GM12878 (cell line): ENCODE data around the gene TNFRSF9. TPM values are rescaled to one million over a fixed set of nuclear protein-coding genes. Genes with fewer than 3 reads are reported as not detected.

ENCODE experiments used
- ATAC-seq: fragments of 200-7000 bp; cut with Tn5 transposase; 3 replicates; pipeline ENCODE4 v1.9.1; 2020; ENCODE audit warnings: mild to moderate bottlenecking, moderate library complexity
- BruUV-seq: library from RNA; stranded (reverse); fragments of 400-500 nt; replicated peaks from 2 replicates; lab custom pipeline; 2021; lab: Mats Ljungman, UMichigan
- CTCF ChIA-PET: fragments of 300-600 bp; sonication (Branson Sonifier 250); formaldehyde crosslinking; extraction: SDS; loops from one replicate; lab custom pipeline; 2021; ENCODE audit warnings: inconsistent platforms; lab: Yijun Ruan, JAX
- POLR2A ChIA-PET: fragments of 350-600 bp; formaldehyde crosslinking; extraction: SDS; loops from one replicate; lab custom pipeline; 2021; ENCODE audit warnings: inconsistent platforms; lab: Charles Lee
- RAD21 ChIA-PET: fragments of 300-600 bp; sonication (Branson Sonifier 250); formaldehyde crosslinking; loops from one replicate; lab custom pipeline; 2023; ENCODE audit warnings: antibody characterized with exemption; ENCODE audit not compliant: unreplicated experiment; lab: Charles Lee
- SMC1A ChIA-PET: fragments of 300-600 bp; sonication (Branson Sonifier 250); formaldehyde crosslinking; loops from one replicate; lab custom pipeline; 2023; ENCODE audit not compliant: unreplicated experiment, uncharacterized antibody; lab: Charles Lee
- DNase-seq: peaks from one replicate; pipeline ENCODE4 v3.0.0-alpha.2; 2011; ENCODE audit warnings: low read depth, low spot score
- FAIRE-seq: peaks from 3 replicates; lab custom pipeline; 2011; peaks lifted over from hg19 to GRCh38; lab: Jason Lieb, UNC
- H2AFZ ChIP-seq: 2 replicates; pipeline ENCODE4 v1.6.0; 2011; ENCODE audit warnings: low read depth, low read length, control low read depth; ENCODE audit not compliant: control insufficient read depth
- H3K27ac ChIP-seq: 2 replicates; pipeline ENCODE4 v1.5.1; 2011; ENCODE audit warnings: control low read depth; ENCODE audit not compliant: control insufficient read depth, insufficient read depth
- H3K27me3 ChIP-seq, 2 experiments: replicated peaks in 1 of 2; 2 replicates each; pipeline versions ENCODE4 v1.6.0 to v1.6.1; 2011; ENCODE audit warnings: low read length in 1 of 2; ENCODE audit not compliant: control insufficient read depth in 2 of 2, insufficient read depth in 2 of 2
- H3K36me3 ChIP-seq, 2 experiments: 2 replicates each; pipeline ENCODE4 v1.5.1; 2011; ENCODE audit warnings: low read length in 1 of 2; ENCODE audit not compliant: control insufficient read depth in 2 of 2, insufficient read depth in 2 of 2
- H3K4me1 ChIP-seq: 2 replicates; pipeline ENCODE4 v1.6.1; 2011; ENCODE audit warnings: mild to moderate bottlenecking, low read length, moderate library complexity, mixed read lengths; ENCODE audit not compliant: control insufficient read depth, insufficient read depth
- H3K4me2 ChIP-seq: 2 replicates; pipeline ENCODE4 v1.6.0; 2011; ENCODE audit warnings: control low read depth; ENCODE audit not compliant: control insufficient read depth, insufficient read depth
- H3K4me3 ChIP-seq: fragments of 200-600 bp; sonication (generic); 2 replicates; pipeline ENCODE4 v1.5.1; 2016
- H3K79me2 ChIP-seq: 2 replicates; pipeline ENCODE4 v1.6.0; 2011; ENCODE audit warnings: low read length; ENCODE audit not compliant: control insufficient read depth, insufficient read depth
- H3K9ac ChIP-seq: 2 replicates; pipeline ENCODE4 v1.8.0; 2011; ENCODE audit warnings: low read length, control low read depth, mixed read lengths; ENCODE audit not compliant: control insufficient read depth, insufficient read depth
- H3K9me3 ChIP-seq: replicated peaks from 3 replicates; pipeline ENCODE4 v1.5.1; 2011; ENCODE audit warnings: mild to moderate bottlenecking, low read length; ENCODE audit not compliant: control insufficient read depth, insufficient read depth
- H4K20me1 ChIP-seq: 2 replicates; pipeline ENCODE4 v1.6.0; 2011; ENCODE audit not compliant: control insufficient read depth, insufficient read depth
- WGBS: methylation state at CpG from one replicate; pipeline ENCODE4 v1.1.6; 2016; ENCODE audit warnings: low lambda C conversion rate; ENCODE audit not compliant: insufficient replicate concordance, insufficient coverage; ENCODE audit errors: missing lambda C conversion rate; 5-methylcytosine and 5-hydroxymethylcytosine counted together
- in situ Hi-C: fragments of 300-500 bp; cut with MboI; formaldehyde crosslinking; loops from 9 replicates; pipeline ENCODE4 v1.14.3; 2018; ENCODE audit warnings: mixed read lengths
- intact Hi-C: fragments of 100-400 bp; cut with micrococcal nuclease; formaldehyde crosslinking; loops from one replicate; pipeline ENCODE4 v1.14.2; 2022; ENCODE audit not compliant: unreplicated experiment
- polyA plus RNA-seq, 11 experiments: library from polyadenylated mRNA; depleted of rRNA in 4 of 11; unstranded in 6 of 11; stranded (reverse) in 5 of 11; fragments of >200 nt; fragmentation: Nextera tagmentation in 4 of 11; fragmentation: Illumina TruSeq in 1 of 11; extraction: Ambion mirVana in 4 of 11; extraction: Trizol in 1 of 11; gene quantifications; 1 replicate in 1 of 11; 2 replicates in 10 of 11; pipeline versions ENCODE4 v1.2.1 to v1.2.3, GENCODE V29; 2011 to 2016; ENCODE audit warnings: inconsistent platforms in 2 of 11, missing spikeins in 2 of 11, low read depth in 1 of 11
- total RNA-seq, 4 experiments: library from RNA; depleted of rRNA in 3 of 4; stranded (reverse); fragments of >200 nt in 3 of 4; fragmentation: Illumina TruSeq in 1 of 4; extraction: Trizol in 1 of 4; gene quantifications; 2 replicates each; pipeline versions ENCODE4 v1.2.1 to v1.2.3, GENCODE V29; 2013 to 2021
- TF ChIP-seq, protein P1 (sequence below): fragments of 150-350 bp; IDR thresholded peaks from 2 replicates; pipeline ENCODE4 v1.6.1; 2016; ENCODE audit warnings: low read depth, low read length

TNFRSF9 gene
- total and polyA plus RNA-seq, 10 of the 15 experiments (the other 5 are each of a cell fraction or from before 2014, with no cell fraction given): 2.0 to 25.6 (median 5.8) TPM

DNA sequence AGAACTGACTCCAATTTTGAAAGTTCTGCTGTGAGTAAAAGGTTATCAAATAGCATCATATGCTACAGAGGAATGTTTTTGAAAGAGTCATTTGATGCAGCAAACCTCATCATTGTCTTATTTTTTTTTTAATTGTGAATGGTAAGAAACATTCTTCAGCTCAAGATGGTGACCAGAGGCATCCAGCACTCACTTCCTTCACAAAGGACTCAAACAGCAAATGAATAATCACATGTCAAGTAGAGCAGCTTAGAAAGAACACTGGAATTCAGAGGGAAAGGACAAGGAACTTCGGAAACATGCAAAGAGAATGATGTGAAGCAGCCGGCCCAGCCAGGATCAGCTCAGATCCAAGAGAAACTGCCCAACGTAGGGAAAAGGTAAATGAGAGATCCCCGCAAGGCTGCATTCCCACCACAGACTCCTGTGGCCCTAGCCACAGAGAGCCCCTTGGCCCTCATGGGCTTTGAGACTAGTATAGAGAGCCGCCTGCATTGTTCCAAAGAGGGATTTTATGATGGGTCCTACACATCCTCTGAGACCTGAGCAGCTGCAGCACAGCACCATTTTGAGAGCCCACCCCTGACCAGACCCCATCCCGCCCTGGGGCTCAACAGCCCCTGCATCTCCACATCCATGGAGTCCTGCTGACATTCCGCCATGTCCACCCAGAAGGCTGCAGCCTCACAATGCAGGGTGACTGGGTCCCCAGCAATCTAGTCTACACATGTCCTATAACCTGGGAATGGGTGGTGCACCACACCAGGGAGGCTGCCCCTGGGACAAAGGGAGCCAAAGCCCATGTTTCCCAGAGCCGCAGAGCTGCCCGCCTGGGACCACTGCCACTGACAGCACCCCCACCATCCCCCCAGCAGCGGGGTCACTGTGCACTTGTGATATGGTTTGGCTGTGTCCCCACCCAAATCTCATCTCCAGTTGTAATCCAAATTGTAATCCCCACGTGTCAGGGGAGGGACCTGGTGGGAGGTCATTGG lies 66.5 kb downstream of the TNFRSF9 start:
- ATAC-seq: no peak
- intact Hi-C loops: no loop called here

More for the DNA sequence above, 66.5 kb downstream of the TNFRSF9 start:
- H3K9ac ChIP-seq: no peak overlapping the region
- H3K27me3 ChIP-seq: no peaks in the 10 kb centered on the region
- H3K36me3 ChIP-seq: no peaks in the 10 kb centered on the region
- TF ChIP-seq, protein P1, sequence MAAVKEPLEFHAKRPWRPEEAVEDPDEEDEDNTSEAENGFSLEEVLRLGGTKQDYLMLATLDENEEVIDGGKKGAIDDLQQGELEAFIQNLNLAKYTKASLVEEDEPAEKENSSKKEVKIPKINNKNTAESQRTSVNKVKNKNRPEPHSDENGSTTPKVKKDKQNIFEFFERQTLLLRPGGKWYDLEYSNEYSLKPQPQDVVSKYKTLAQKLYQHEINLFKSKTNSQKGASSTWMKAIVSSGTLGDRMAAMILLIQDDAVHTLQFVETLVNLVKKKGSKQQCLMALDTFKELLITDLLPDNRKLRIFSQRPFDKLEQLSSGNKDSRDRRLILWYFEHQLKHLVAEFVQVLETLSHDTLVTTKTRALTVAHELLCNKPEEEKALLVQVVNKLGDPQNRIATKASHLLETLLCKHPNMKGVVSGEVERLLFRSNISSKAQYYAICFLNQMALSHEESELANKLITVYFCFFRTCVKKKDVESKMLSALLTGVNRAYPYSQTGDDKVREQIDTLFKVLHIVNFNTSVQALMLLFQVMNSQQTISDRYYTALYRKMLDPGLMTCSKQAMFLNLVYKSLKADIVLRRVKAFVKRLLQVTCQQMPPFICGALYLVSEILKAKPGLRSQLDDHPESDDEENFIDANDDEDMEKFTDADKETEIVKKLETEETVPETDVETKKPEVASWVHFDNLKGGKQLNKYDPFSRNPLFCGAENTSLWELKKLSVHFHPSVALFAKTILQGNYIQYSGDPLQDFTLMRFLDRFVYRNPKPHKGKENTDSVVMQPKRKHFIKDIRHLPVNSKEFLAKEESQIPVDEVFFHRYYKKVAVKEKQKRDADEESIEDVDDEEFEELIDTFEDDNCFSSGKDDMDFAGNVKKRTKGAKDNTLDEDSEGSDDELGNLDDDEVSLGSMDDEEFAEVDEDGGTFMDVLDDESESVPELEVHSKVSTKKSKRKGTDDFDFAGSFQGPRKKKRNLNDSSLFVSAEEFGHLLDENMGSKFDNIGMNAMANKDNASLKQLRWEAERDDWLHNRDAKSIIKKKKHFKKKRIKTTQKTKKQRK: no peak
- TF ChIP-seq, all 136 proteins: peak for 0
- H3K4me3 ChIP-seq: no peak overlapping the region
- no peaks in the 10 kb centered on the region; the same call in 2 of the 3 replicates for H3K9me3 ChIP-seq
- H4K20me1 ChIP-seq: no peaks in the 10 kb centered on the region
- DNase-seq (no peak), FAIRE-seq (no peak)
- no peaks in the 10 kb centered on the region for H3K4me1 ChIP-seq
- no peaks in the 10 kb centered on the region for H3K79me2 ChIP-seq
- 42% methylated on average over 11 of the region's 11 CpGs for WGBS
- POLR2A ChIA-PET: interaction anchor here (0.5 kb wide), 1 partner anchor 109 kb away, joined by 3 read pairs; no protein-coding TSS in a partner anchor
- RAD21 ChIA-PET: no interaction called here
- H3K4me2 ChIP-seq: no peak overlapping the region
- no TSS peak for BruUV-seq
- CTCF ChIA-PET: interaction anchor here (1.7 kb wide), 1 partner anchor 121 kb away, joined by 5 read pairs; no protein-coding TSS in a partner anchor
- no peak overlapping the region for H3K27ac ChIP-seq
- no peak overlapping the region for H2AFZ ChIP-seq
- SMC1A ChIA-PET: interaction anchor here (0.8 kb wide), 1 partner anchor 29 kb away, joined by 3 read pairs; no protein-coding TSS in a partner anchor
- in situ Hi-C loops: no loop called here
